HG02870 (cell line): ENCODE measurements around the gene CDK5.
"Not testable (repeated sequence)": the region's sequence is repeated elsewhere in the genome, so short reads cannot be mapped to it uniquely, and the experiment has no call there.

Source experiments
- ATAC-seq: cut with Tn5 transposase; IDR thresholded peaks from one replicate; pipeline ENCODE4 v1.9.1; 2021; ENCODE audit warnings: mild to moderate bottlenecking, moderate library complexity; ENCODE audit not compliant: unreplicated experiment

CDK5 gene

GRCh38 chr7:151017370-151017952 is 40.2 kb downstream of the CDK5 start:
- ATAC-seq = no peak

- ATAC-seq = no peak
These were observed 40.8 kb downstream of the CDK5 start for GRCh38 chr7:151016942-151017341.

- no peak for ATAC-seq
These were observed 41.2 kb downstream of the CDK5 start for GRCh38 chr7:151016505-151016904.

GRCh38 chr7:151015967-151016366 is 41.7 kb downstream of the CDK5 start:
- ATAC-seq = no peak

- ATAC-seq = no peak
These were observed 42.7 kb downstream of the CDK5 start for GRCh38 chr7:151014950-151015349.

GRCh38 chr7:151013733-151014497 is 43.8 kb downstream of the CDK5 start:
- no peak for ATAC-seq

GRCh38 chr7:151013356-151013732 is 44.4 kb downstream of the CDK5 start:
- no peak for ATAC-seq

GRCh38 chr7:151012911-151013347 is 44.8 kb downstream of the CDK5 start:
- ATAC-seq = no peak

GRCh38 chr7:151012031-151012692 is 45.5 kb downstream of the CDK5 start:
- no peak for ATAC-seq

GRCh38 chr7:151011616-151012015 is 46.1 kb downstream of the CDK5 start:
- not testable (repeated sequence) for ATAC-seq

- no peak for ATAC-seq
These were observed 46.6 kb downstream of the CDK5 start for GRCh38 chr7:151011097-151011409.

- ATAC-seq = no peak
These were observed 47.2 kb downstream of the CDK5 start for GRCh38 chr7:151010307-151011096.

GRCh38 chr7:151010037-151010306 is 47.7 kb downstream of the CDK5 start:
- no peak for ATAC-seq

GRCh38 chr7:151009327-151010036 is 48.2 kb downstream of the CDK5 start:
- ATAC-seq = no peak

GRCh38 chr7:151008511-151009323 is 49.0 kb downstream of the CDK5 start:
- no peak for ATAC-seq

- ATAC-seq = no peak
These were observed 49.6 kb downstream of the CDK5 start for GRCh38 chr7:151008143-151008510.

GRCh38 chr7:151007469-151007898 is 50.2 kb downstream of the CDK5 start:
- ATAC-seq = no peak

GRCh38 chr7:151006590-151007300 is 51.0 kb downstream of the CDK5 start:
- no peak for ATAC-seq

GRCh38 chr7:151005566-151005965 is 52.1 kb downstream of the CDK5 start:
- ATAC-seq = no peak
